HTERT RPE-1 (cell line): ENCODE data around the gene TCF7L2.

Experiments
- in situ Hi-C: fragments of 300-500 bp; cut with MboI; formaldehyde crosslinking; loops from 4 replicates; pipeline ENCODE4 v1.14.3; 2020; ENCODE audit warnings: low sequenced_read_pairs

Gene TCF7L2

DNA sequence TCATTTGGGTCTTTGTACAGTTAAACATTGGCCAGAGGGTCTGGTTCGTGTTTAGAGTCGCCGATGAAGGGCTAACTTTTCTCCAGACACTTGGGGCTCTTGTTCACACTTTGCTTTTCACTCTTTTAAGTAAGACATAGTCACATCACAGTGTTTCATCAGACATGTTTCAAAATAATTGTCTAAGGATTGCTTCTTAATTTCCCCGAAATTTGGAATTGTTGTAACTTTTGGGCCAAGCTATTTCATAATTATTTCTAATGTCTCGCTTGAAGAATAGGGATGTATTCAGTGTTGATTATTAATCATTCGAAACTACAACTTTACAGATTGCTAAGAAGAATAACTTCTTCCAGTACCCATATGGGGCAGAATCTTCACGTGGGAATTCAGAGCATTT lies 92.8 kb downstream of the TCF7L2 start:
- in situ Hi-C loops, result no loop called here

DNA sequence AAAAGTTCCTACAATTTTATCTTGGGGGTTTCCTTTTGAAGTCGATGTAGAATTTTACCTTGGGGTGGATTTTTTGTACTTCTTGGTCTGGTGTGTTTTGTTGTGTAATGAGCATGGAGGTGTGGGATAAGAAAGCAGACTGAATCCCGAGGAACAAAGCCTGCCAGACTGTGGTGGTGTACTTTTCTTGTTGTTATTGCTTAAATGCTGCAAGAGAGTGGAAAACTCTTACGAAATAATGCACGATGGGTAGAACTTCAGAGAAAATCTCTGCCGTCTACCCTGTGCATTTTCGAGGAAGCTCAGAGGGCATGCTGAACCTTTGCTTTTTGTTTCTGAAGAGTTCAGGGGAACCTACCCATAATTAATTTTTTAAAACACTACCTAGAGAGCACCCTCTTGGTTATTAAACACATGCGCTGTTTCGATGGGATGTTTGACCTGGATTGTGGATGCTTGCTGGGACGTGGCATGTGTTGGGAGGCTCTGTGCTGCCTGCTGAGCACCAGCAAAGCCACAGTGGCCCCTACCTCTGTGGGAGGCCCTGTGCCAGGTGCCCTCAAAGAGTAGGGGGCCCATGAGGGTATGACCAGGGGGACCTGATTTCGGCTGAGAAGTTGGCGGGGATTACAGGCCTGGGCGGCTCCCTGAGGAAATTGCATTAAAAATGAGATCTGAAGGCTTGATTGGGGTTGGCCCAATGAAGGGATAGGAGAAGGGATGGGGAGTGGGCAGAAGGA lies 94.1 kb downstream of the TCF7L2 start:
- in situ Hi-C loops, result no loop called here

DNA sequence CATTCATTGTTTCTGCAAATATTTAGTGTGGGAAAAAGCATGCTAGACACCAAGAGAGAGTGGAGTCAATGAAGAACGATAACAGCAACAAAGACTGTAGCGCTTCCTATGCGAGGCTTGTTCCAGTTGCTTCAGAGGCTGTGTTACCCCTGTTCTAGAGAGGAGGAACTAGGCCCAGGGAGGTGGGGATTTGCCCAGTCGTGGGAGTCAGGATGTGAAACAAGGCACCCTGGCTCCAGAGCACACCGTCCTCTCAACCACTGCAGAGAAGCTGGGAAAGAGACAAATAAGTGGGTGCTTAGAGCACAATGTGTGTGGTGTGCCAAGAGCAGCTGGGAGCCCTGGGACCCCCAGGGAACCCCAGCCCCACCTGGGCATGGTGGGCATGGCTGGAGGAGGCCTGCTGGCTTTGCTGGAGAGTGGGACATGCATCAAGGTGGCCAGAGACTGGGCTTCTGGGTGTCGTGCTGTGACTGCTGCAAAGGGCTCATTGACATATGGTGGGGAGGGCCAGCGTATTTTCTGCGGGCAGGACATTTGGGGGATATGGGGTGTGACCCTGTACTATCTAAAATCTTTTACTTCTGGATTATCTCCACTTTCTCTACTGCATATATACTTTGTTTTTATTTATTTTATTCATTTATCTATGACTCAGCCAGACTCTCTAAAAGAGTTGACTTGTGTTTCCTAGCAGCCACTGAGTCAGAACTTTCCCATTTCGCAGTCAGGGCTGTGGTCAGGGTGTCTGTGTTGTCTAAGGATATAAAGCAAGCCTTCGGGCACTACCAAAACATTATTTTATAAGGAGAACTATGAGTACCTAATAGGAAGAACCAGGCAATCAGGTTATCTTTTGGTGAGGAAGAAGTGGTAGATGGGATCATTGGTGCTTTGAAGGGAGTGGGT lies 95.4 kb downstream of the TCF7L2 start:
- in situ Hi-C loops, result no loop called here

DNA sequence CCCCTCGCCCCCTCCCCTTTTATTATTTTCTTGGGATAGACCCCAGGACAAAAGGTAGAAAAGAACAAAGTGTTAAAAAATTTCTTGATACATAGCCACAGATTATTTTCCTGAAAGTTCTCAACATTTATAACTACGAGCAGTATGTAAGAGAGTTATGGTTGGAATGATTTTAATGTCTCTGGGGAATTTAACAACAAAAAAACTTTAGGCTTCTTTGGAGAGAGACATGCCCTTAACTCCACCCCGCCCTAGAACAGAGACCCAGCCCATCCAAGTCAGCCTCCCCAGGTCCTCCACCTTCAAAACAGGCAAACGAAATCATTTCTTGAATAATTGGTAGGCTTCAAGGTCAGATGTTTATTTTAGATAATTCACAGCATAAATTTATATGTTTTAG lies 97.1 kb downstream of the TCF7L2 start:
- in situ Hi-C loops, result no loop called here

DNA sequence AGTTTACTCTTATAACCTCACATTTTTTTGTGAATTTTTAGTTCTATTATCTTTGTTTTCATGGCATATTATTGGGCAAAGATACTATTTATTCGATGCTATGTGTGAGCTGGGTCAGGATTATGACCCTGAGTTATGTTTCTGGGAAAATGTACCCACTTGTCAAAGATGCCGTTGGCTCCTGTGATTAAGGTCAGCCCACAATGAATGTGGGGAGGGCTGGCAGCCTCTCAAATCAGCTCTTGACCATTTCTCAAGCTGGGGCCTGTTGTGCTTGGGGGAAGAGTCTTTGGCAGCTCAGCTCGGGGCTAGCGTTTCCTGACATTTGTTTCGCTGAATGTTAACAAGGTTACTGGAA lies 97.5 kb downstream of the TCF7L2 start:
- in situ Hi-C loops, result no loop called here

DNA sequence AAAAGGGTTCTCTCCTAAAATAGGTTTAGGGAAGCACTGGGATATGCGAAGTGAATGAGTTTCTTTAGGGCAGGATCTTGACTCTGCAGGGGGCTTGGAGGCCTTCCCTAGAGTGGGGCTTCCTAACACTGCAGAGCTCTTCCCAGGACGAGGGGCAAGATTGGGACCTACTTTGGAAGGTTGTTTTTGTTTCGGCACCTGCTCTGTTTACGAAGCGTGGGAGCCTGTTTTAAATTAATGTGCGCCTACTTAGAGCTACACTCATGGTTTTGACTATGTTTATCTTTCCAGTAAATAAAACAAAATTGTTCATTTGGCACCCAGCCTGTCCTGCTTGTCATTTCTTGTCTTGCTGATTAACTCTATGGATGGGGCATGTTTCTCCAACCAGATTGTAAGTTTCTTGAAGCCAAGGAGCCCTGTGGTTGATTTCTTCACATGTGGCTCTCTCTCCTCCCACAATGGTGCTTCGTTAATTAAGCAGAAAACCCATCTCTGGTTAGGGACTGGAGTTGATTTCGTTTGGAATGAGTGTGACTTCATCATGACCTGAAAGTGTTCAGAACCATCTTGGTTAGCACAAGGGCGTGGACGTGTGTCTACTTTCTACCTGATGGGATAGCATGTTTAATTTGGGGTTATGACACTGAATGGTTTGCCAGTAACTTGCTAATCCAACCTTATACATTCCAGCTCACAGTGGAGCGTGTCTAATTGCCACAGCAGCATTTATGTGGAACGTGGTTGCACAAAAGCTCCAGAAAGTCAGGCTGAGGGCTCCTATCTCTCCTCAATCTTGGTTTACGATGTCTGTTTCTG lies 98.1 kb downstream of the TCF7L2 start:
- in situ Hi-C loops, result no loop called here

DNA sequence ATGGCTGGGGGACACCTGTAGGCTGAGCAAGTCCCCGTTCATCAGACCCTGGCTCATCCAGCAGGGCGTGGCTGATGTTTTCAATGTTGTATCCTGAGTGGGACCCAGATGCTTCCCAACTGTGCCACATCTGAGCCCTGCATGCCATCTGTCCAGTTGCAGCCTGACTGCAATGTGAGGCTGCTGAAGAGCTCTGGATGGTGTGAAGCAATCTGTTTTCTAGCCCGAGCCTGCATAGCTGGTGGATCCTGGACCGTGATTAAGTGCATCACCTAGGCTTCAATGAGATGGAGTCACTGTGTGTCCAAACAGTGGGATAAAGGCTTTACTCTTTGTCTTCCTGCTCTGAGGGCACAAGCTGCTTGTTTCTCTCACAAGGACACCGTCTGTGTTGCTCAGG lies 99.8 kb downstream of the TCF7L2 start:
- in situ Hi-C loops, result no loop called here

DNA sequence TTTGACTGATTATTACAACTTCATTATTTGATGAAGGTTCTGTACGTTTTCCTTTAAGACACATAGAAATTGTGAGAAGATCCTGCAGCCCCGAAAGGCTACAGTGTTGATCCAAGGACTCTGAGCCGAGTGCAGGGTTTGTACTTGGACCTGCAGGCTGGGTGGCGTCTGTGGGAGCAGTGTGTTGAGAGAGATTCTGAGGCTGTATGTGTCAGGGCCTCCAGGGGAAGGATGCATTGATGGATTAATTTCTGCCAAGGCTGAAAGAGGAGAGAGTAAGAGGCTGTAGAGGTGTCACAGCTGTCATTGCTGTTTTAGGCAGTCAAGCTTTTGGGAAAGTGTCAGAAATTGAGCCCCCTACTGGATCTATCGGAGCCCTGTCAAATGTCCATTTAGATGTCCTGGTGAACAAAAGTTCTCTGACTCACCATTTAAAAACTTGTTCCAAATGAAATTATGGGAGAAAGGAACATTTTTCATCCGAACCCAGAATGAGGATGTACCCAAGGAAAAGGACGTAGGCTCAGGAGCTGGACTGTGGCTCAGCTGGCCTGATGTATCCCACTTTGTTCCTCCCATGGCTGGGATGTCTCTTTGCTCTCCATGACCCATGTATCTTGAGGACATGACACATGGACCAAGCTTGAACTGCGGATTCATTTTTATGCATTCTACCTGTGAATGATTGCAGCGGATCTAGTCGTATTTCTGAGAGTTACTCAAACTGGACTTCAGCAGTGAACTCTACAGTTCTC lies 102.2 kb downstream of the TCF7L2 start:
- in situ Hi-C loops, result no loop called here

DNA sequence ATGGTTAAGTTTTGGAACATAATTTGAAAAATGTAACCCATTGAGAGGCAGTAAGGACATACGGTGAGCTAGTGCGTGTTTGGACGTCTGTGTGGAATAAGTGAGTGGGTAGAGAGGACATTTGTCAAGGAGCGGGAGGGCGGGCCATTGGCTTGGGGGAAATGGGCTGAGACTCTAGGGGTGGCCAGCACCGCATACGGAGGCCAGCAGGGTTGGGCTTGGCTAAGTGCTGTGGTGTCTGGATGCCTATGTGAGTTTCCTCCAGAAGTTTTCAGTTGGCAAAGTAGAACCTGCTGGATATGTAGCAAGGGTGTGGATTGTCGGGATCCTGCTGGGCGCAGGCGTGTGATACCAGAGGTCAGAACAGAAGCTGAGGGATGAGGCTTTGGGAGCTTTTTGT lies 103.0 kb downstream of the TCF7L2 start:
- in situ Hi-C loops, result no loop called here

DNA sequence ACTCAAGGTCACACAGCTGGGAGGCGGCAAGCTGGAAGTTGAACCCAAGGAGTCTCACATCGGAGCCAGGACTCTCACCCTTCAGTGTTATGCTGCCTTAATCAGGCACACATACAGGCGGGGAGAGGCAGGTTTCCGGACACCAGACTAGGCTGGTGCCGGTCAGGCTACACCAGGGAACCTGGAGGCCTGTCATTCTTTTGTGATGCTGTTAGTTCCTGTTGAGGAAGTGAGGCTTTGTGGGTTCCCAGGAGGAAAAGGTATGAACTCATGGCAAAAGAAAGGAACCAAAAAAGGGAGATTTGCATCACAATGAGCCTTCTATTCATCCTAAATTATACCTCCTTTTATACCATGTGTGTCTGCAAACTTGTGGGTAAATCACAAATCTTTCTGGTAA lies 103.8 kb downstream of the TCF7L2 start:
- in situ Hi-C loops, result no loop called here

DNA sequence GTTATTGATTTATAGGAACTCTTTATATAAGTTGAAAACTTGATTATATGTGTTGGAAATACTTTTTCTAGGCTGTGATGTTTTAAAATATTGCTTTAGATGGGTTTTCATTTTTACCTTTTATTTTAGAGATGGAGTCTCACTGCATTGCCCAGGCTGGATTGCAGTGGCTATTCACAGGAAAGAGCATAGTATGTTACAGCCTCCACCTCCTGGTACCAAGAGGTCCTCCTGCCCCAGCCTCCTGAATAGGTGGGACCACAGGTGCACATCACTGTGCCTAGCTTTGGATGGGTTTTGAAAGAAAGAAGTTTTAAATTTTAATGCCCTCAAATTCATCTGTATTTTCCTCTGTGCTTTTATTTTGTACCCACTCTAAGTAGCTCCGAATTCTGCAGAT lies 105.4 kb downstream of the TCF7L2 start:
- in situ Hi-C loops, result no loop called here

DNA sequence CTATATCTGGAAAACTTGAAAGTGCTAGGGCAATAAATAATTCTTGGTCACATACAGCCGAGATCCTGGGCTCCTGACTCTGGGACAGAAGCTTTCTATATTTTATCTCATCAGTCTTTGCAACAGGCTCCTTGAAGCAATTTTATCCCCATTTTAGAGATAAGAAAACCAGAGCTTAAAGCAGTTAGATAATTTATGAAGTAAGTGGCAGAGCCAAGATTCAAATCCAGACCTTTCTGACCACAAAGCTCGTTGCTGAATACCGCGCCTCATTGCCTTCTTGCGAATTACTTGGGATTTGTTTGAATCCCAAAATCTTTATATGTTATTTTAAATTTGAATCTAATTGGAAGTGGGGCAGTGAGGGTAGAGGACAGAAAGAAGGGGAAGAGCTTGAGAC lies 106.0 kb downstream of the TCF7L2 start:
- in situ Hi-C loops, result no loop called here

DNA sequence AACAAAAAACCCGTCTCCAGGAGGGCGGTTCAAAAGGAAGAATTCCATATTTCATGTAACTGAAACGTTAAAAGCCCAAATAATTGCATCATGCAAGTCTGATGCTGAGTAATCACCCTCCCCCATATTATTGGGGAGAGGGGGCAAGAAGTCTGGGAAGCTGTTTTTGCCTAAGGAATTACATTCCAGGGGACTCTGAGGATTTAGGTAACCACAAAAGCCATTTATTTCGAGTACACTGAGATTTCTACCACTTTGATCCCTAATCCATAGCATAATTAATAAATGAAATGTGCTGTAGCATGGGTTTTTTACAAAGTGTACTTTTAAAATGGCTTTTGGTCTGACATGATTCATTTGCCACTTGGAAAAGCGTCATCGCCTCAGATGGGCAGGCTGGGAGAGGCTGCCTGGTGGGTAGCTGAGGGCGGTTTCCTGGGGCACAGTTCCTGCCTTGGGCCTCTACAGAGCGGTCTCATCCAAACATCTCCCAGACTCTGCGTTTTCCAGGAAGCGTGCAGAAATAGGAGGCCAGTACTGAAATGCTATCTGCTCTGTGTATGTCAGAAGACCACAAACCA lies 106.5 kb downstream of the TCF7L2 start:
- in situ Hi-C loops, result no loop called here

DNA sequence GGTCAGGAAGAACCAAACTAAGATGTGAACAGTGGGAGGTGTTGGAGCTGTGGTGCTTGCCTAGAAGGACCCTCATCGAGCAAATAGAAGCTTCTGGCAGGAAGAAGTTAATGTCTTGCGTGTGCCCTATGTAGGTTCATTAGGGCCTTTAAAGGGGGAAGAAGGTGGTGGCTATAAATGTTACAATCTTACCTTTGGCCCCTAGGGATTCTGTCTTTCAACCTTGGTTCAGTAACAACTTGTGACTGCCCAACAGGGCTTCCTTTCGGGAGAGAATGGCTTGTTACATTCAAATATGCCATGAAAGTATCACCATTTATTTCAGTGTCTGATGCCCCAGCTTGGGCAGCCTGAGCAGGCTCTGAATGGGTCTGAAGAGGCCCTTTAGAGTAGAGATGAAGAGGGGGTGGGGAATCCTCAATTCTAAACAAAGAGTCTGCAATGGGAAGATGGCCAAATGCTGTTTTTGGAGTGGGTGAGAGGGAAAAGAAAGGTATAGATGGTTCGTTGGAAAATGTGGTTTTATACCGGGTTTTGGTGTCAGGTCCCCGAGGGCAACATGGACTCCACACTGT lies 108.0 kb downstream of the TCF7L2 start:
- in situ Hi-C loops, result no loop called here

DNA sequence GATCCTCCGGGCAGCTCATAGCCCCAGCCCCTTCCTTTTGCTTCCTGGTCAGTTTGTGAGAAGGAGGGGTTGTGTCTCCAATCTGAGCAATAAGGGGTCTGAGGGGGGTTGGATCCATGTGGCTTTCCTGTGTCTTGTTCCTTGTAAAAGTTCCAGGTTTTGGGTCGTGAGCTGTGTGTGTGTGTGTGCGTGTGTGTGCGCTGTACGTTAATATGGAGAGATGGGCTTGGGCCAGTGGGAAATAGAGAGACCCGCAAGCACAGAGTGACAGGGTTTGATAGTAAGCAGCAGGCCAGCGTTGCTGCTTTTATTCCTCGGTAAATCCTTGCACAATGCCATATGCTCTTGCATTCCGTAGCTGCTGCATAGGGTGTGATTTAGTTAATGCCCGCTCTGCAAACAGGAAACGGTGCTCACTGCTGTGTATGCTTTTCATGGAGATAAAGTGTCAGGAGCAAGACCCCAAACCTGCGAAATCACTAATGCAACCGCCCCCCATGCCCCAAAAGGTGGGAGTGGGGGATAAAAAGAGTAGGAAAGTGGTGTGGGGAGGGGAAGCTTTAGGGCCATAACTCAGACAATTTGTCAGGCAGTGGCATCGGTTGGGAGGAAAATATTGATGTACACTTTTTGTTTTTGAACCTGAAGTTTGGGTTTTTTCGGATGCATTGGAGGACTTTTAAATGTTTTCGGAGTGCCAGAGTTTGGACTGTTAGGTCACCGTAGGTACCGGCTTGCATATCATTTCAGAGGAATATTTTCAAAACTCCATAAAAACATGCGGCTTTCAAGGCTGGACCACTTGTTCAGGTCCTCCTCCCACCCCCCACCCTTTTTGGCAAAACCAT lies 108.7 kb downstream of the TCF7L2 start:
- in situ Hi-C loops, result no loop called here

DNA sequence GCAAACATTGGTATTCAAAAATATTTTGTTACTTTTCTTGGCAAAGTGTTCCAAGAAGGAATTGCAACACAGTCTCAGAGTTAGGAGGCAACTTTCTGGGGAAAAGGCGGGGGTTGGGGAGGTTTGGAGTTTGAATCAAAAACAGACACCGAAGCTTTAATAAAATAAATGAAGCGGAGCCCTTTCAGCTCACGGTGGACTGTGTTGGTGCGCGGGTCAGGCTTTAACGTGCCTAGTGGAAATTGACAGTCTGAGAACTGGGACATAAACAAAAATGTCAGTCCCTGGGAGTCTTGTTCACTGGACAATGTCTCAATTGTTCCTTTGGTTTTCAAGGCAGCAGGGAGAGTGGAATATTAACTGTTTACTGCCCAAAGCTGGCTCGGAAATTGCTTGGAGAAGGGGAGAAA lies 109.3 kb downstream of the TCF7L2 start:
- in situ Hi-C loops, result no loop called here

DNA sequence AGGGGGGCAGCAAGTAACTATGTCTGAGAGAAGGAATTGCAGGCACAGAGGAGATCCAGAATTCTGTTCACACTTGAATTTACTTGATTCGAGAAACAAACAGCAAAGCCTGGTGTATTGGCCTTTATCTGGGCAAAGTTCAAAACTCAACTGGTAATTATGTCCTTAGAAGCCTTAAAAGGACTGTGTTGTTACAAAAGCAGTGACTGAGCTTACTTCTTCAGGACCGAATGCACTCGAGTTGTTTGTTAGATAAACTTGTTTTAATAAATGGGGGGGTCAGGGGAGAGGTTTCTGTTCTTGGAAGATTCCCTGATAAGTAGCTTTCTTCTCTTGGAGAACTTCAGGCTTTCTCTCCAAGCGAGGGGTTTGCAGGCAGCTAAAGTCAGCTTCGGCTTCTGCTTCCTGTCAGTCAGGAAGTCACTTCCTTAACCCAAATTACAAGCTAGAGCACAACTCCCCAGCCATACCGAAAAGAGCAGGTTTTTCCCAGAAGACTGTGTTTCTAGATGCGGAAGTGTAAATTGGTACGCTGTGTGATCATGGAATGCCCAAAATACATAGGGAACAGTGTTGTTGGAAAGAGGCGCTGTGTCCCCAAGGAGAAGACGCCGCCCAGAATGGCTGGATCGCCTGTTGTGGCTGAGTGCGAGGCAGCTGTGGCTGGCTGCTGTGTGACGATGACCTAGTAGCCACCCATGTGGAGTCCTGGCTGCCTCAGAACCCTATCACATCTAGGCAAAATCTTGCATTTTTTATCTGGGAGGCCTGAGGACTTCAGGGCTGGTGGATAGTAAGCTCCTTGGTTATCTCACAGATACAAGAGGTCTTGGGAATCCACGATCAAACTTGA lies 110.4 kb downstream of the TCF7L2 start:
- in situ Hi-C loops, result no loop called here

DNA sequence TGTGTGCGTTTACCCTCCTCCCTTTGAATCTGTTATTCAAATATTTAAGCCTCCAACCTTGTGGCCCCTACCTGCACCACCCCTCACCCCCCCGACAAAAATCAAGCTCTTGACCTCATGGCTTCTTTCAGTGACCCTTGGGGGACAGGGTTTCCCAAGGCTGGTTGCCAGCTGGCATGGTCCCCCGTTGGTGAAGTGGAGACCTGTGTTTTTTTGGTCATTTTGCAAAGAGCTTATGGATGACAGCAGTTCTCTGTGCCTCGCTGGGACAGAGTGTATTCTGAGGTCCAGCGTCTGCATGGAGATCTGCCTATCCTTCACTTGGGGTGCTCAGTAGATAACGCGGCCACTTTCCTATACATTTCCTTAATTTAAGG lies 111.0 kb downstream of the TCF7L2 start:
- in situ Hi-C loops, result no loop called here
